Kidney (tissue), 14 donors: ENCODE results near the gene MSMO1. TPM values are rescaled to one million over a fixed set of nuclear protein-coding genes. Genes with fewer than 3 reads are reported as not detected.

Experiments used
- DNase-seq, 5 donors: peaks; one replicate each; pipeline ENCODE4 v3.0.0-alpha.2; 2013 to 2020
- FAIRE-seq: peaks from 2 replicates; lab custom pipeline; 2012; peaks lifted over from hg19 to GRCh38; lab: Jason Lieb, UNC
- H3K27ac ChIP-seq, 2 donors: one replicate each; pipeline ENCODE4 v1.7.0; 2013; ENCODE audit warnings: low read depth in 2 of 2, low read length in 2 of 2, inconsistent platforms in 1 of 2
- H3K27me3 ChIP-seq: one replicate; pipeline ENCODE4 v1.7.1; 2013; ENCODE audit warnings: low read length, inconsistent platforms; ENCODE audit not compliant: control insufficient read depth, insufficient read depth
- H3K36me3 ChIP-seq, 3 donors: one replicate each; pipeline versions ENCODE4 v1.7.0 to v1.7.1; 2013; ENCODE audit warnings: low read length in 3 of 3, control low read depth in 1 of 3, inconsistent platforms in 1 of 3; ENCODE audit not compliant: insufficient read depth in 3 of 3, control insufficient read depth in 2 of 3
- H3K4me1 ChIP-seq, 3 donors: one replicate each; pipeline versions ENCODE4 v1.7.0 to v1.7.1; 2013; ENCODE audit warnings: low read length in 3 of 3, inconsistent platforms in 1 of 3, low read depth in 1 of 3; ENCODE audit not compliant: control insufficient read depth in 2 of 3, insufficient read depth in 2 of 3
- H3K4me3 ChIP-seq, 3 donors: one replicate each; pipeline versions ENCODE4 v1.7.0 to v1.8.1; 2013; ENCODE audit warnings: low read length in 3 of 3, control low read depth in 1 of 3, inconsistent platforms in 1 of 3
- H3K9ac ChIP-seq, 3 donors: one replicate each; pipeline versions ENCODE4 v1.7.0 to v1.7.1; 2013; ENCODE audit warnings: low read length in 3 of 3, control low read depth in 1 of 3, inconsistent platforms in 1 of 3
- H3K9me3 ChIP-seq, 3 donors: one replicate each; pipeline versions ENCODE4 v1.7.0 to v1.7.1; 2013; ENCODE audit warnings: low read length in 3 of 3, control low read depth in 1 of 3, inconsistent platforms in 1 of 3; ENCODE audit not compliant: control insufficient read depth in 2 of 3, insufficient read depth in 1 of 3
- intact Hi-C: fragments of 100-400 bp; cut with DNase I; formaldehyde crosslinking; loops from one replicate; pipeline ENCODE4 v1.11.1; 2022
- polyA plus RNA-seq: library from polyadenylated mRNA; stranded (reverse); fragments of 350-450 nt; fragmentation: Illumina TruSeq; extraction: RNeasy Lipid Tissue Mini Kit (QIAGEN cat#74804); gene quantifications from one replicate; pipeline ENCODE4 v1.2.3, GENCODE V29; 2014; ENCODE audit warnings: low read depth, low replicate concordance; ENCODE audit not compliant: insufficient read depth
- total RNA-seq: library from RNA; stranded (reverse); fragmentation: NEBNext Ultra II Directional; extraction: Animal tissue kit (Norgen Biotek cat#: 25700); gene quantifications from one replicate; pipeline ENCODE4 v1.2.1, GENCODE V29; 2021
- TF ChIP-seq, protein P1 (sequence below): IDR thresholded peaks from 3 replicates; pipeline ENCODE4 v1.5.1; 2012; ENCODE audit warnings: mild to moderate bottlenecking, moderate library complexity, borderline replicate concordance; ENCODE audit not compliant: insufficient read depth; ENCODE audit errors: extremely low read depth
- donor health status: control.
- donor health status: control.
- donor health status: control.
- donor health status: control.
- donor health status: control.
- donor health status: DM: yes; HTN: yes; CAD: no.
- donor health status: Normal renal cell carcinoma (clear cell type).

MSMO1 gene
- total and polyA plus RNA-seq, 2 donors from 2014 or later = 32.4 to 91.4 TPM

DNA sequence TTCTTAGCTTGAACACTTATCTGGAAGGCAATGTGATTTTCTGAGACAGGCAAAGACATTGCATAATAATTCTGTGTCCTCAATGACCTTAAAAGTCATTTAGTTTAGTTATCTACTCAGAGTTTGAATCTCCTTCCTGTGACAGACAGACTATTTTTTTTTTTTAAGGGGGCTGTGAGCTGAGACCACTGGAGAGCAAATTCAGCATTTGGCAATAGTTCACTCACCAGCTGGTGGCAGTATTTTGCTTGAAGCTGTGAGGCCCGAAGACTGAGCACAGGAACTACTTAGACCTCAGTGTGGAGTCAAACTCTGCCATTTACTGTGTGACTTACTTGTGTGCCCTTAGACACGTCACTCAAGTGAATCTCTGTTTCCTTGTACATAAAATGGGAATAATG, 28.4 kb downstream of the MSMO1 start:
- no peaks in the 10 kb centered on the region for H3K9me3 ChIP-seq
- no peak for FAIRE-seq
- peak in 3 of 5 donors; percentile 61 to 83 (median 62) for DNase-seq
- H3K27ac ChIP-seq = no peak overlapping the region
- TF ChIP-seq, protein P1, sequence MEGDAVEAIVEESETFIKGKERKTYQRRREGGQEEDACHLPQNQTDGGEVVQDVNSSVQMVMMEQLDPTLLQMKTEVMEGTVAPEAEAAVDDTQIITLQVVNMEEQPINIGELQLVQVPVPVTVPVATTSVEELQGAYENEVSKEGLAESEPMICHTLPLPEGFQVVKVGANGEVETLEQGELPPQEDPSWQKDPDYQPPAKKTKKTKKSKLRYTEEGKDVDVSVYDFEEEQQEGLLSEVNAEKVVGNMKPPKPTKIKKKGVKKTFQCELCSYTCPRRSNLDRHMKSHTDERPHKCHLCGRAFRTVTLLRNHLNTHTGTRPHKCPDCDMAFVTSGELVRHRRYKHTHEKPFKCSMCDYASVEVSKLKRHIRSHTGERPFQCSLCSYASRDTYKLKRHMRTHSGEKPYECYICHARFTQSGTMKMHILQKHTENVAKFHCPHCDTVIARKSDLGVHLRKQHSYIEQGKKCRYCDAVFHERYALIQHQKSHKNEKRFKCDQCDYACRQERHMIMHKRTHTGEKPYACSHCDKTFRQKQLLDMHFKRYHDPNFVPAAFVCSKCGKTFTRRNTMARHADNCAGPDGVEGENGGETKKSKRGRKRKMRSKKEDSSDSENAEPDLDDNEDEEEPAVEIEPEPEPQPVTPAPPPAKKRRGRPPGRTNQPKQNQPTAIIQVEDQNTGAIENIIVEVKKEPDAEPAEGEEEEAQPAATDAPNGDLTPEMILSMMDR = peak; percentile 54
- H3K27me3 ChIP-seq = no peaks in the 10 kb centered on the region
- intact Hi-C loops = no loop called here
- no peak overlapping the region for H3K9ac ChIP-seq
- no peaks in the 10 kb centered on the region for H3K4me1 ChIP-seq
- no peak overlapping the region for H3K4me3 ChIP-seq
- no peaks in the 10 kb centered on the region for H3K36me3 ChIP-seq

DNA sequence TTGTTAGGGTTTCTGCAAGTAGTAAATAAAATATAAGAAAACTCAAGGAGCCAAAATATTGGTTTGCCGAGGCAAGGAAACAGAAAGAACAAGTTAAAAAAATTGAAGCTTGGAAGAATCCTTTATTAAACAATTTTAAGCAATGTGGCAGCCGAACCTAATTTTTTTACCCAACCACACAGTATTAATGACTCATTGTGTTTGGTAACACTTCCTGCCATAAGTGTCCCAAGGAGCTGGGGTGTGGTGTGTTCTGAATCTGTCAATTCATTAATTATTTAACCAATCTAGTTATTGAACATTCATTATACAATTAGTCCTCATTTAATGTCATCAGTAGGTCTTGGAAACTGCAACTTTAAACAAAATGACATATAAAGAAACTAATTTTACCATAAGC, 32.0 kb downstream of the MSMO1 start:
- Histone ChIP-seq H3K27me3 (no peaks in the 10 kb centered on the region), H3K4me1 (no peaks in the 10 kb centered on the region), H3K36me3 (no peaks in the 10 kb centered on the region), H3K4me3 (no peak overlapping the region), H3K9me3 (no peaks in the 10 kb centered on the region), H3K27ac (no peak overlapping the region), H3K9ac (no peak overlapping the region)
- FAIRE-seq = no peak
- TF ChIP-seq, protein P1 = no peak
- no peak for DNase-seq
- intact Hi-C loops = no loop called here

DNA sequence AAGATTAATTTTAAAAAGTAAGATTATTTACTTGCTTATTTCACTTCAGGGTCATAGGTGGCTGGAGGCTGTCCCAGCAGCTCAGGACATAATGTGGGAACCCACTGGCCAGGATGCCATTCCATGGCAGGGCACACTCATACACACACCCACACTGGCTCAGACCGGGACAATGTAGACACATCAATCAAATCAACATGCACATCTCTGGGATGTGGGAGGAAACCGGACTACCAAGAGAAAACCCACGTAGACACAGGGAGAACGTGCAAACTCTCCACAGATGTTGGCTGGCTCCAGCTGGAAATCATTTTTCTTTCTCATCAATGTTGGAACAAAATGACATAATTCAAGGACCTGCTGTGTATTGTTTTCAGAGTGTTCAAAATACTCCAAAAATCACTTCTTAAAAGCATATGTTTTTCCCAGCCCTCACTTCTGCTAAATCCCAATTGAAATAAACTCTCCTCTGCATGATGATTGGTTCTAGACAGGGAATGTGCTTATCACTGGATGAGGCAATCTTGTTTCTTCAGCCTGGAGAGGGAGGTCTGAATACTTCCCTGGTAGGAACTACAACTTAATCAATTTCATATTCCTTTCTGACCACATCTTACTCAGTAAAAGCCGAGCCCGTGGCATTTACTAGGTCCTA, 32.7 kb downstream of the MSMO1 start:
- FAIRE-seq (no peak), DNase-seq (no peak)
- intact Hi-C loops = no loop called here
- Histone ChIP-seq H3K27me3 (no peaks in the 10 kb centered on the region), H3K27ac (no peak overlapping the region), H3K9me3 (no peaks in the 10 kb centered on the region), H3K9ac (no peak overlapping the region), H3K36me3 (no peaks in the 10 kb centered on the region), H3K4me1 (no peaks in the 10 kb centered on the region), H3K4me3 (no peak overlapping the region)
- TF ChIP-seq, protein P1 = no peak
